BLaER1 treated with 17β-estradiol and CSF1 and Interleukin-3, amounts not matched to agents 10 nM and 100 nM (cell line): ENCODE results near the gene NES.

Source experiments
- H3K27ac ChIP-seq, 11 experiments: shearing (Covaris generic); formaldehyde crosslinking; 2 replicates each; pipeline ENCODE4 v1.8.1; 2022
- H3K27me3 ChIP-seq, 11 experiments: shearing (Covaris generic); formaldehyde crosslinking; 2 replicates each; pipeline ENCODE4 v1.8.1; 2022
- H3K36me3 ChIP-seq, 11 experiments: shearing (Covaris generic); formaldehyde crosslinking; 2 replicates each; pipeline ENCODE4 v1.8.1; 2022
- H3K4me1 ChIP-seq, 10 experiments: shearing (Covaris generic); formaldehyde crosslinking; 2 replicates each; pipeline ENCODE4 v1.8.1; 2022
- H3K4me2 ChIP-seq, 11 experiments: shearing (Covaris generic); formaldehyde crosslinking; 2 replicates each; pipeline ENCODE4 v1.8.1; 2022
- H3K4me3 ChIP-seq, 10 experiments: shearing (Covaris generic); formaldehyde crosslinking; 2 replicates each; pipeline ENCODE4 v1.8.1; 2022
- H3K9ac ChIP-seq, 11 experiments: shearing (Covaris generic); formaldehyde crosslinking; 2 replicates each; pipeline ENCODE4 v1.8.1; 2022
- H3K9me3 ChIP-seq, 11 experiments: shearing (Covaris generic); formaldehyde crosslinking; replicated peaks in 1 of 11; 2 replicates each; pipeline ENCODE4 v1.8.1; 2022
- H4K20me1 ChIP-seq, 11 experiments: shearing (Covaris generic); formaldehyde crosslinking; 2 replicates each; pipeline ENCODE4 v1.8.1; 2022
- Cebpa-rat ChIP-seq, 11 experiments: shearing (Covaris generic); IDR thresholded peaks; 2 replicates each; pipeline ENCODE4 v1.8.1; 2022

NES gene

DNA sequence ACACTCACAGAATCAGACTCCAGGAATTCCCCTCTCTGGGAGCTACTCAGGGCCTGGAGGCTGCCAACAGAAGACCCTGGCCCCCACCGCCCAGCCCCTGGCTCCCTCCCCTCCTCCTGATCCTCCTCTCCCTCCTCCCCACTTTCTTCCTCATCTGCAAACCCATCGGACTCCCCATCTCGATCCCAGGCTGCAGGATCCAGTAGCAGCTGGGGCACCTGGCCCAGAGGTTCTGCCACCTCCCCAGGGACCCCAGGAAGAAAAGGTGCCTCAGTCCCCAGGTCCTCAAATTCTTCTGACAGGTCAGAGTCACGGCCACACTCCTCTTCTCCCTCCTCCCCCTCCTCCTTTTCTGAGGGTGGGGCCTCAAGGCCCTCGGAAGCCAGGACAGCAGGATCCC is 7.4 kb downstream of the NES start:
- Histone ChIP-seq H3K4me3 (no peak overlapping the region), H3K36me3 (no peaks in the 10 kb centered on the region), H3K27ac (no peak overlapping the region), H3K4me1 (peaks cover 29 to 72% (median 64%) of the 10 kb centered on the region in 10 experiments), H3K9me3 (no peaks in the 10 kb centered on the region), H3K27me3 (peaks cover 0 to 20% (median 5%) of the 10 kb centered on the region in 11 experiments; a peak in 11 of 22 replicates), H3K9ac (peak overlapping the region in 3 of 11 experiments; percentile 30 to 37 (median 33); a peak in 2 of 22 replicates), H3K4me2 (peak overlapping the region in 10 of 11 experiments; percentile 26 to 88 (median 74); a peak in 18 of 22 replicates), H4K20me1 (peaks cover 0 to 4% (median 0%) of the 10 kb centered on the region in 11 experiments; a peak in 1 of 22 replicates)
- TF ChIP-seq Cebpa-rat (IDR thresholded peaks at IDR 0.05), result no peak

DNA sequence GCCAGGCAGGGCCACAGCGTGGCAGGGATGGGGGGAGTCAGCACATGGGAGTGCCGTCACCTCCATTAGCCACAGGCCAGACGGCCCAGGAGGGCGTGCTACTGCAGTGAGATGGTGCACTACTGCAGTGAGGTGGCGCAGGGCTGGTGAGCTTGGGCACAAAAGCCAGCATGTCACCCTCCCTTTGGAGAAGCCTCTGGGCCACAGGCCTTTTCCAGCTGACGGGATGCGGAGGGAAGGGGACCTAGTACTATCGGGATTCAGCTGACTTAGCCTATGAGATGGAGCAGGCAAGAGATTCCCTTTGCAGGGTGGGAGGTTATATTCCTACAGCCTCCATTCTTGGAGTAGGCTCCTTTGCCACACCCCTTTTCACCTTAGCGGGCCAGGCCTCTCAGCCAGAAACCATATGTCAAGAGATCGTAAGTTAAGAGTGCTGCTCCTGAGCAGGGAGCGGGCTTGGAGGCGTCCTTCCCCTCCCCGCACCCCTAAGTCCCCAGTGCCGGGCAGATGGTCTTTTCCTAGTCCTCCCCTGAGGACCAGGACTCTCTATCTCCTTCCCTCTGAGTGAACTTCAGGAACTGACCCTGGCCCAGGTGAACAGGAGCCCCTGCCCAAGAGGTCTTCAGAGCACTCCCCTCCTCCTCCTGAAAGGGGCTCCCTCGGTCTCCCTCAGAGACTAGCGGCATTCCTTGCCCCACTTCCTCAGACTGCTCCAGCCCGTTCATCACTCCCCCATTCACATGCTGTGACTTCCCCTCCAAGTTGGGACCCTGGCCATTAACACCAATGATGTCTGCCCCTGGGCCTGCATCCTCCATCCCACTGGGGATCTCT is 8.2 kb downstream of the NES start:
- TF ChIP-seq Cebpa-rat (IDR thresholded peaks at IDR 0.05), result no peak
- Histone ChIP-seq H3K9ac (peak overlapping the region in 1 of 11 experiments; percentile 13; a peak in 1 of 22 replicates), H3K36me3 (no peaks in the 10 kb centered on the region), H3K4me2 (peak overlapping the region in 9 of 11 experiments; percentile 17 to 88 (median 74); a peak in 16 of 22 replicates), H3K4me3 (no peak overlapping the region), H3K4me1 (peaks cover 37 to 79% (median 72%) of the 10 kb centered on the region in 10 experiments), H4K20me1 (peaks cover 0 to 4% (median 0%) of the 10 kb centered on the region in 11 experiments; a peak in 1 of 22 replicates), H3K27me3 (peaks cover 0 to 17% (median 0%) of the 10 kb centered on the region in 11 experiments; a peak in 3 of 22 replicates), H3K9me3 (no peaks in the 10 kb centered on the region), H3K27ac (no peak overlapping the region)

DNA sequence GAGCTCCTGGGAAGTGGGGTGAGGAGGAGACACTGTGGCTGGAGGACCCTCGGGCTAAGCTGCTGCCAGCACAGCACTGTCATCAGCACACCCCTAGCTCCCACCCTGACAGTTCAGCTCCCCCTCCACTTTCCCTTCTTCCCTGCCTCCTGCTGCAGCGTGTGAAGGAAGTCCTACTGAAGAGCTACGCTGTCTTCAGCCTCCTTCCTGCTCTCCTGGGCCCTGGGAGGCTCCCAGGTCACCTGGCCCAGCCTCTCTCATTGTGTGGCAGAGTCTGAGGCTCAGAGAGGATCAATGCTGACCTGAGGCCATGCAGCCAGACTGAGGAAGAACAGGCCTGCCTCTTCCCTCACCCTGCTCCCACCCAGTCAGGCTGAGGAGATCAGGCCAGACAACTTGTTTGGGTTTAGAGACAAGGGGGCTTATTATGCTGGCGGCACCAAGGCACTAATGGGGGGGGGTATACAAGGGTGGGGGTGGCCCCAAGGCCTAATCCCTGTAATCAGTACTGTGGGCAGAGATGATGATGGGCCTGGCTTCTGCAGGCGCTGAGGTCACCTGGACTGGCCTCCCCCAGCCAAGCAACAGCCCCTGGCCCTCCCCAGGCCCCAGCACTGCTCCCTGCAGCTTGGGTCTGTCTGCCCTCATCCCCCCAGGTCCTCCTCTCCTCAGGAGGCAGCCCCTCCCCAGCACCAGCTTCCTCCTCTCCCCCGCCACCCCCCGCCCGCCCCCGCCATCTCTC is 9.1 kb downstream of the NES start:
- H3K4me1 ChIP-seq, result peaks cover 46 to 82% (median 79%) of the 10 kb centered on the region in 10 experiments
- H4K20me1 ChIP-seq, result peaks cover 0 to 2% (median 0%) of the 10 kb centered on the region in 11 experiments; a peak in 1 of 22 replicates
- H3K9ac ChIP-seq, result peak overlapping the region in 7 of 11 experiments; percentile 2 to 55 (median 31); a peak in 8 of 22 replicates
- peak overlapping the region; percentile 32 to 98 (median 56); a peak in 21 of 22 replicates for H3K4me2 ChIP-seq
- H3K36me3 ChIP-seq, result no peaks in the 10 kb centered on the region
- peak overlapping the region in 3 of 11 experiments; percentile 1 to 42 (median 8); a peak in 2 of 22 replicates for H3K27ac ChIP-seq
- no peaks in the 10 kb centered on the region for H3K9me3 ChIP-seq
- no peak for TF ChIP-seq Cebpa-rat (IDR thresholded peaks at IDR 0.05)
- no peak overlapping the region for H3K4me3 ChIP-seq
- H3K27me3 ChIP-seq, result peaks cover 0 to 17% (median 0%) of the 10 kb centered on the region in 11 experiments; a peak in 3 of 22 replicates

DNA sequence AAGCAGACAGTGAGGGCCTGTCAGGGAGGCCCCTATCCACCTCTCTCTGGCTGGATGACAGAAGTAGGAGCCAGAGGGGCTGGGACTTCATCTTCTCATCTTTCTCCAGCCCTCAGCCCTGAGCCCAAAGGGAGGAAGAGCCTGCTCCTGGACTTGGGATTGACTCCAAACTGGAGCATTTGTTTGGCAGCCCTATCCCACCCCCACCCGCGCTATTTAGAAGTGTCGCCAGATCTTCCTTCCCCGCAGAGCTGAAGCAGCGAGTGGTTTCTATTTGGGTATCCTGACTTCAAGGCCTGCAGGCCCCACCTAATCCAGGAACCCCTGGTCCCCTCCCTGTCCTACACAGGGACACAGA is 9.6 kb downstream of the NES start:
- Histone ChIP-seq H3K9me3 (no peaks in the 10 kb centered on the region), H3K4me3 (no peak overlapping the region), H3K4me1 (peaks cover 51 to 88% (median 85%) of the 10 kb centered on the region in 10 experiments), H4K20me1 (no peaks in the 10 kb centered on the region; a peak in 1 of 22 replicates), H3K27me3 (peaks cover 0 to 17% (median 0%) of the 10 kb centered on the region in 11 experiments; a peak in 3 of 22 replicates), H3K27ac (peak overlapping the region in 5 of 11 experiments; percentile 1 to 42 (median 10); a peak in 3 of 22 replicates), H3K36me3 (no peaks in the 10 kb centered on the region), H3K4me2 (peak overlapping the region; percentile 32 to 98 (median 56); a peak in 21 of 22 replicates), H3K9ac (peak overlapping the region in 6 of 11 experiments; percentile 2 to 55 (median 32); a peak in 7 of 22 replicates)
- TF ChIP-seq Cebpa-rat (IDR thresholded peaks at IDR 0.05), result no peak

DNA sequence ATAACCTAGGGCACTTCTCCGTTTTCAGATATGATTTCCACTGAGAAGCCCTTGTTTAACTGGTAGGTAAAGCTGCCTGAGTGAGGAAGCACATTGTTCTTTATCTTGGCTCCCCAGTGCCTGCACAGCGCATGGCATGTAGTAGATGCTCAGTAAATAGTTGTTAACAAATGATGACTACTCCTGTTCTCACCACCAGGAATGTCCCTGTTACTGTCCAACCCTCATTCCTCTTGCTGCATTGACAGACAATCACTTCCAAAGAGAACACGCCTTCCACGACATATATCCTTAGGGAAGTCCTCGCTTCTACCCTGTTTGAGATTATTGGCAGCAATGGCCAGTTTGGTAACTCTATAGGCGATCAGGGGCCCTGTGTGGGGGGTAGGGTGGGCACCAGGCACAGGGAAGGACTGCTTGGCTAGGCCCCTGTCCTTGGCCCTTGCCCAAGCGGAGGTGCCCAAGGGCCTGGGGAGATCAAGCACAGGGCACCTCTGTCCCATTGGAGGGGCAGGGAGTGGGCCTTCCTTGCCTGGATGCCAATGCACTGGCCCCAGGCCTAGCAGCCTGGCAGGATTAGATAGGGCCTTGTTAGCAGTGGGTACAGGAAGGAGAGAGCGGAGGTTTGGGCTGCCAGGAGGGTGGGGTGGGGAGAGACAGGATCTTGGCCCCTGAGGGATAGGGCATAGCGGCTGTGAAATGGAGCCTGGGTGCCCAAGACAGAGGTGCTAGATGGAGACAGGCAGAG is 10.2 kb downstream of the NES start:
- H3K27ac ChIP-seq, result peak overlapping the region in 5 of 11 experiments; percentile 1 to 42 (median 10); a peak in 2 of 22 replicates
- H3K27me3 ChIP-seq, result peaks cover 0 to 13% (median 0%) of the 10 kb centered on the region in 11 experiments; a peak in 3 of 22 replicates
- peaks cover 0 to 2% (median 0%) of the 10 kb centered on the region in 11 experiments; a peak in 2 of 22 replicates for H4K20me1 ChIP-seq
- H3K4me2 ChIP-seq, result peak overlapping the region; percentile 32 to 98 (median 86); a peak in 21 of 22 replicates
- peaks cover 57 to 93% (median 91%) of the 10 kb centered on the region in 10 experiments for H3K4me1 ChIP-seq
- H3K4me3 ChIP-seq, result no peak overlapping the region
- no peak for TF ChIP-seq Cebpa-rat (IDR thresholded peaks at IDR 0.05)
- no peaks in the 10 kb centered on the region for H3K36me3 ChIP-seq
- H3K9me3 ChIP-seq, result no peaks in the 10 kb centered on the region
- H3K9ac ChIP-seq, result peak overlapping the region in 4 of 11 experiments; percentile 2 to 55 (median 41); a peak in 2 of 22 replicates

DNA sequence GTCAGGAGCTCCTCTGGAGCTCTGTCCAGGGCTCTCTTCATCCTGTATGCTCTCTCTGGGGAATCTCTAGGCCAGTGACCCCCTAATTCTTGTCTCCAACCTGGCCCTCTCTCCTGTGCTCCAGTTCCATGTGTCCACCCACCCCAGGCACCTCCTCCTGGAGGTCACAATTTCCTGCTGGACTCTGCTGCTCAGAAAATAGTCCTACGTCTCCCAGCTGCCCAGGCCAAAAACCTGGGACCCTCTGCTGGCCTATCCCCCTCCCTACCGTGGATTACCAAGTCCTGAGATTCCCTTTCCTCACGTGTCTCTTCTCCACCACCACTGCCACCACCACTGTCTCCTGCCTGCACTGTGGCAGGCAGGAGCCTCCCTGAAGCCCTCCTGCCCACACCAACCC is 11.7 kb downstream of the NES start:
- Histone ChIP-seq H3K36me3 (no peaks in the 10 kb centered on the region), H3K4me2 (peak overlapping the region; percentile 86 to 99 (median 95)), H4K20me1 (peaks cover 0 to 12% (median 0%) of the 10 kb centered on the region in 11 experiments; a peak in 4 of 22 replicates), H3K27ac (peak overlapping the region in 7 of 11 experiments; percentile 10 to 54 (median 23); a peak in 10 of 22 replicates), H3K9ac (peak overlapping the region in 8 of 11 experiments; percentile 10 to 52 (median 25); a peak in 9 of 22 replicates), H3K4me1 (peaks cover 72 to 99% (median 97%) of the 10 kb centered on the region in 10 experiments), H3K9me3 (no peaks in the 10 kb centered on the region), H3K4me3 (no peak overlapping the region), H3K27me3 (no peaks in the 10 kb centered on the region)
- no peak for TF ChIP-seq Cebpa-rat (IDR thresholded peaks at IDR 0.05)

DNA sequence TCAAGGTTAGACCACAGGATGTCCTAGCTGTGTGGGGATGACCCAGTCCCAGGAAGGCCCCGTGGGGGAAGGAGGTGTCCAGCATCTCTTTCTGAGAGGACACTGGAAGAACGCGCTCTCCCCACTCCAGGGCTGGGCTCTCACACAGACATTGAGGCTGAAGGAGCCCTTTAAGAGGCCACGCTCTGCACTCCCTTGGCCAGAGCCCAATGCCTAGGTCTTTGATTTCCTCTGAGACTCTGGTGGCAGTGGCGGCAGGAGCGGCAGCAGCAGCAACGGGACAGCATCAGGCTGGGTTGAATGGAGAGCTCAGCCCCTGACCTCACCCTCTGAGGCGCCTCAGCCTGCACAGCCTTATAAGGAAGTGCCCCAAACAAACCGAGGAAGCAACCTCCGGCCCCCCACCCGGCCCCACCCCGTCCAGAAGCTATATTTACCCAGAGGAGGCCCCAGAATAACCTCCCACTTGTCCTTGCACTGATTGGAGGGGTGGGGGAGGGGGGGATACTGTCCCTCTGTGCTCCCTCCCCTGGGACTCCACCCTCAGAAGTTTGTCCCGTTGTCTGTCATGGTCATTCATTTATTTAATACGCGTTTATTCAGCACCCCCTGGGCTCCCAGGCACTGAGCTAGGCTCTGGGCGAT is 12.3 kb downstream of the NES start:
- Histone ChIP-seq H3K36me3 (no peaks in the 10 kb centered on the region), H3K4me3 (peak overlapping the region in 6 of 10 experiments; percentile 5 to 48 (median 28); a peak in 7 of 20 replicates), H3K4me2 (peak overlapping the region; percentile 86 to 99 (median 95)), H3K4me1 (peaks cover 76 to 99% (median 97%) of the 10 kb centered on the region in 10 experiments), H3K9ac (peak overlapping the region in 10 of 11 experiments; percentile 10 to 75 (median 54); a peak in 14 of 22 replicates), H3K27ac (peak overlapping the region in 10 of 11 experiments; percentile 0 to 70 (median 54); a peak in 13 of 22 replicates), H4K20me1 (peaks cover 0 to 14% (median 0%) of the 10 kb centered on the region in 11 experiments; a peak in 4 of 22 replicates), H3K27me3 (no peaks in the 10 kb centered on the region), H3K9me3 (no peaks in the 10 kb centered on the region)
- TF ChIP-seq Cebpa-rat (IDR thresholded peaks at IDR 0.05), result no peak
